AG04449 (cell line): ENCODE measurements around the gene TEKTIP1.

Experiments used
- CTCF ChIA-PET: fragments of 350-600 bp; formaldehyde crosslinking; extraction: SDS; loops from one replicate; lab custom pipeline; 2021; ENCODE audit warnings: antibody characterized with exemption; lab: Yijun Ruan, JAX
- POLR2A ChIA-PET: fragments of 400-600, 350-600 bp; formaldehyde crosslinking; extraction: SDS; loops from one replicate; lab custom pipeline; 2020; ENCODE audit warnings: antibody characterized with exemption, inconsistent platforms; lab: Yijun Ruan, JAX
- DNase-seq: peaks from one replicate; pipeline ENCODE4 v3.0.0-alpha.2; 2010; ENCODE audit warnings: low read depth, low spot score
- H3K4me3 ChIP-seq: 2 replicates; pipeline ENCODE4 v1.5.1; 2011; ENCODE audit warnings: low read depth, mild to moderate bottlenecking, control low read depth, low read length
- TF ChIP-seq, protein P1 (sequence below): IDR thresholded peaks from one replicate; pipeline ENCODE4 v1.5.1; 2011; ENCODE audit warnings: mild to moderate bottlenecking, moderate library complexity, low read length, control low read depth, inconsistent platforms; ENCODE audit not compliant: insufficient read depth; ENCODE audit errors: missing control alignments

TEKTIP1 gene

DNA sequence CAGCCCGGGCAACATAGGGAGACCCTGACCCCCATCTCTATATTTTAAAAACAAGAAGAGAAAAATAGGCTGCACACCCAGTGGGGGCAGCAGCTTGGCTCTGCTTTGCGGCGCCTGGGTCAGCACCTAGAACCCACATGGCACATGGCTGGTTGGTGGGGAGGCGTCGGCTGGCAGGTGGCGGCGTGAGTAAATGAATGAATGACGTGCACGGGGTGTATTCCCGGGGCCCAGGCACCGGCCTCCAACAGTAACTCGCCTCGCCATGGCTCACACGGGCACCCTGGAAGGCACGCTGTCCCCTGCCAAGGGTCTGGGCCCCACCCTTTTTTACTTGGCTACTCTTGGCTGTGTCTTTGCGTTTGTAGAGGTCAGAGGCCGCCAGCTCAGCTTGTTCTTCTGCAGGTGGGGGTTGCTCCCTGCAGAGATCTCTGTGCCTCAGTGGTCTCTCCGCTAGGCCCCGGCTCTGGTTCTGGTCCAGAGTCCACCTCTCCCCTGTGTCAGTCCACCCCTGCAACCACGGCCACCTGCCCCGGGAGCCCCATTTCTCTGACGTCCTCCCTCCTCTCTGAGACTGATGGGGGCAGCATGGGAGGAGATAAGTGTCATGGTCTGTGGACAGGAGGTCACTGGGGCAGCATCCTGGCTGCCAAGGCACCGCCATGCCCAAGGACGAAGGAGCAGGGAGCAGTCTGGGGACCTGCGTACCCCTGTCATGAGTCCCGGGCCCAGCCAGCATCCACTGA lies 27.3 kb upstream of the TEKTIP1 start:
- ChIA-PET CTCF (interaction anchor here (1.1 to 1.6 kb wide), 2 partner anchors 33 to 186 kb away, joined by 3 to 4 read pairs; no protein-coding TSS in a partner anchor), POLR2A (no interaction called here)
- DNase-seq = no peak

DNA sequence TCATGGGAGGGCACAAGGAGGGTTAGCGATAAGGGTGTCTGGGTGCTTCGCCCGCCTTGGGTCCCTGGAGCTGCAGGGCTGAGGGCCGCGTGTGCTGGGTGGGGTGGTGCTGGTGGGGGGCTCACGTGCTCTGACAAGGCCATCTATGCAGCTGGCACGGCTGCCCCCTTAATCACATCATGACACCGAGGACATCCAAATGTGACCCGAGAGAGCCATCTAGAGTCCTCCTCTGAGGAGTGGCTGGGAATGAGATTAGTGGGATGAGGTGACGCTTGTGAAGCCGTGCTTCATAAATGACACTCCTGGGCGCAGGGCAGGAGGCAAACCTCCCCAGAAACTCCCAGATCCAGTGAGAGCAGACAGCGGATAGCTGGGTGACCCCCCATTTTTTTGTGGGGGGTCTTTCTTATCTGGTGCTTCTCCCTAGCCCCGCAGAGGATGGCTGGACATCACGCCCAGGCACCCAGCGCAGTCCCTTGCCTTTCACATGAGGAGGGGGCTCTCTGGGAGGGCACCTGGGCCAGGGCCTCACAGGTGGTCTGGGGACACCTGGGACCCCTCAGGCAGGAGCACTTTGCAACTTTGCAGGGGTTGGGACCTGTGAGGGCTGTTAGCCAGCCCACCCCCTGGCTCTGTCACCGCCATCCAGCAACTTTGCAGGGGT lies 26.3 kb upstream of the TEKTIP1 start:
- TF ChIP-seq, protein P1, sequence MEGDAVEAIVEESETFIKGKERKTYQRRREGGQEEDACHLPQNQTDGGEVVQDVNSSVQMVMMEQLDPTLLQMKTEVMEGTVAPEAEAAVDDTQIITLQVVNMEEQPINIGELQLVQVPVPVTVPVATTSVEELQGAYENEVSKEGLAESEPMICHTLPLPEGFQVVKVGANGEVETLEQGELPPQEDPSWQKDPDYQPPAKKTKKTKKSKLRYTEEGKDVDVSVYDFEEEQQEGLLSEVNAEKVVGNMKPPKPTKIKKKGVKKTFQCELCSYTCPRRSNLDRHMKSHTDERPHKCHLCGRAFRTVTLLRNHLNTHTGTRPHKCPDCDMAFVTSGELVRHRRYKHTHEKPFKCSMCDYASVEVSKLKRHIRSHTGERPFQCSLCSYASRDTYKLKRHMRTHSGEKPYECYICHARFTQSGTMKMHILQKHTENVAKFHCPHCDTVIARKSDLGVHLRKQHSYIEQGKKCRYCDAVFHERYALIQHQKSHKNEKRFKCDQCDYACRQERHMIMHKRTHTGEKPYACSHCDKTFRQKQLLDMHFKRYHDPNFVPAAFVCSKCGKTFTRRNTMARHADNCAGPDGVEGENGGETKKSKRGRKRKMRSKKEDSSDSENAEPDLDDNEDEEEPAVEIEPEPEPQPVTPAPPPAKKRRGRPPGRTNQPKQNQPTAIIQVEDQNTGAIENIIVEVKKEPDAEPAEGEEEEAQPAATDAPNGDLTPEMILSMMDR = no peak
- ChIA-PET CTCF (interaction anchor here (0.9 to 1.6 kb wide), 2 partner anchors 10 to 32 kb away, joined by 3 to 4 read pairs; no protein-coding TSS in a partner anchor), POLR2A (no interaction called here)
- no peak overlapping the region for H3K4me3 ChIP-seq
- DNase-seq = no peak

More for the DNA sequence above, 27.3 kb upstream of the TEKTIP1 start:
- H3K4me3 ChIP-seq = no peak overlapping the region
- TF ChIP-seq, protein P1 = no peak

DNA sequence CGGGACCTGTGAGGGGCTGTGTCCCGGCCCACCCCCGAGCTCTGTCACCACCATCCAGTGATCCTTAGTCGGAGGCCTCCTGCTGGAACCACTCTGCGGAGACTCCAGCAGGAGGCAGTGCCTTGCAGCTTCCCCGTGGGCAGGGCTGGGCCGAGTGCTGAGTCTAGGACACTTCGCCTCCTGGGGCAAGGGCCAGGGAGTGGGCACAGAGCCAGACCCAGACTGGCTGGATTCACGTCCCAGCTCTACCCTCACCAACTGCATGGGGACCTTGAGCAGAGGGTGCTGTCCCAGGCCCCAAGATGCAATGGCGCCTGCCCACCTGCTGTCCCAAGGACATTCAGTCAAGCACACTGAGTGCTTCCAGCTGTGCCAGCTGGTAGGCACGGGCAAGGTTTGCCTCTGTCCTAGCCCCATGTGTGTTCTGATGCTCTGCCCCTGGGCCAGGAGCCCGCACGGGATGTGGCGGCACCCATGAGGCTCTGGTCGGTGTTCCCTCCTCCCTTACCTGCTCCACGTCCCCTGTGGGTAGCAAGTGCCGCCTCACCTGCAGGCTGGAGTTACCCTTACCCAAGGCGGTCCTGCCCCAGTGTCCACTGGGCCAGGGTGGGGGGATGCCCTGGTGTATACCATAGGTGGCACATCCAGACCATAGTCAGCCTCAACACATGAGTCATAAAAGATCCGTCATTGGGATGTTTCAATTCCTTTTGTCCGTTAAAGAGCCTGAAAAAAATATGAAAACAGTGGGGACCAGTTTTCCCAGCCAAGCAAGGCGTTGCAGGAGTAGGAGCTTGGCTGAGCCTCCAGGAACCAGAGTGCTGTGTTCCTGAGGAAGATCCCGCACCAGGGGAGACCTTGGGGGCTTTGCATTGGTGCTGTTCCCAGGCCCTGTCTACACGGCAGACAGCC lies 25.5 kb upstream of the TEKTIP1 start:
- no peak for DNase-seq
- TF ChIP-seq, protein P1 = no peak
- H3K4me3 ChIP-seq = no peak overlapping the region
- POLR2A ChIA-PET = no interaction called here
- CTCF ChIA-PET = interaction anchor here (0.9 to 1.6 kb wide), 2 partner anchors 11 to 32 kb away, joined by 3 to 4 read pairs; no protein-coding TSS in a partner anchor

DNA sequence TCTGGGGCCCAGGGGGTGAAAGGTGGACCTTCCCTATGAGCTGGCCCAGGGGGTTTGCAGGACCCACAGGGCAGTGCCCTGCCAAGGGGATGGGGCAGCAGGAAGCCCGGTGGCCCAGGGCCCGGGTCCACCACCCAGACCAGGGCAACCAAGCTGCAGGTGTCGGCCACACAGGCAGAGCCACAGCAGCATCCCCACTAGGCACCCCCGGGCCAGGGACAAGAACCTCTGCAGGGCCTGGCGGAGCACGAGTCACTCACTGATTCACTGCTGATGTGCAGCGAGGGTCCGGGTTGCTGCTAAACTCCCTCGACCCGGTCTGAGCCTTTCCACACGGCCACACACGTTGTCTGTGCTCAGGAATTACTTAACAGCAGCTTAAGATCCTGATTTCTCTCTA lies 24.0 kb upstream of the TEKTIP1 start:
- no peak for DNase-seq
- TF ChIP-seq, protein P1 = no peak
- POLR2A ChIA-PET = no interaction called here
- CTCF ChIA-PET = interaction anchor here (0.9 to 1.5 kb wide), 2 partner anchors 12 to 30 kb away, joined by 3 to 5 read pairs; no protein-coding TSS in a partner anchor
- no peak overlapping the region for H3K4me3 ChIP-seq

DNA sequence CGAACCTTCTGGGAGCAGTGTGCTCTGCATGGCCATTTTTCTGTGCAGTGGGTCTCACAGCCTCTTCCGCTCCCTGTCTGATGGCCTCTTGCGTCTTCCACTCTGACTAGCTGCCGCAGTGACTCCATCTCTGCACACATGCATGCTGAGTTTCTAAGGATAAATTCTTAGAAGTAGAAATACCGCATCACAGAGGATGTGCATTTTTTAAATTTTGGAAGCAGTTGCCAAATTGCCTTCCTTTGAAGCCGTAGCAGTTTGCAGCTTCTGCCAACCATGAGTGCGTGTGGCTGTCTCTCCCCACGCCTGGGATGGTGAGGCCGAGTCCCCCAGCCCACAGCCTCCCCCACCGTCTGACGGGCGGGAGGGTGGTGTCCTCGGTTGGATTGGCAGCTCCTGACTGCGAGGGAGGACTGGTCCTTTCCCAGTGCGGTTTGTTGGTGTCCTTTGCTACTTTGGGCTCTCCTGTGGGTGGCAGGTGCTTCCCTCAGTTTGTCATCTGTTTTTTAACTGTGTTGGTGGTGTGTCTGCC lies 23.0 kb upstream of the TEKTIP1 start:
- ChIA-PET CTCF (interaction anchor here (0.8 to 1.5 kb wide), 2 partner anchors 17 to 29 kb away, joined by 3 to 5 read pairs; no protein-coding TSS in a partner anchor), POLR2A (no interaction called here)
- no peak for DNase-seq
- TF ChIP-seq, protein P1 = no peak
- H3K4me3 ChIP-seq = no peak overlapping the region
